Fibroblast of lung (primary cell): ENCODE results near the gene AADACL4. TPM values are rescaled to one million over a fixed set of nuclear protein-coding genes. Genes with fewer than 3 reads are reported as not detected.

Experiments used
- DNase-seq, 2 donors: peaks; one replicate each; pipeline versions ENCODE4 v3.0.0 to v3.0.0-alpha.2; 2010; ENCODE audit warnings: low read depth in 2 of 2
- H2AFZ ChIP-seq: 2 replicates; pipeline ENCODE4 v1.5.1; 2012; ENCODE audit warnings: low read length, control low read depth, inconsistent platforms
- H3K27ac ChIP-seq: 2 replicates; pipeline ENCODE4 v1.5.1; 2011; ENCODE audit warnings: low read length, control low read depth; ENCODE audit not compliant: insufficient read depth
- H3K27me3 ChIP-seq: 2 replicates; pipeline ENCODE4 v1.5.1; 2011; ENCODE audit warnings: mild to moderate bottlenecking, low read length; ENCODE audit not compliant: control insufficient read depth, insufficient read depth
- H3K36me3 ChIP-seq: 2 replicates; pipeline ENCODE4 v1.5.1; 2011; ENCODE audit warnings: low read length; ENCODE audit not compliant: control insufficient read depth, insufficient read depth
- H3K4me1 ChIP-seq: 2 replicates; pipeline ENCODE4 v1.5.1; 2011; ENCODE audit warnings: low read length; ENCODE audit not compliant: control insufficient read depth, insufficient read depth; ENCODE audit errors: extremely low read depth
- H3K4me2 ChIP-seq: 2 replicates; pipeline ENCODE4 v1.5.1; 2011; ENCODE audit warnings: low read length, control low read depth; ENCODE audit not compliant: insufficient read depth; ENCODE audit errors: extremely low read depth
- H3K4me3 ChIP-seq, 4 experiments: fragments of 200-600 bp in 1 of 4; sonication (generic) in 1 of 4; replicated peaks in 1 of 4; 2 replicates each; pipeline ENCODE4 v1.5.1; 2011 to 2016; ENCODE audit warnings: low read length in 4 of 4, low read depth in 3 of 4, mild to moderate bottlenecking in 3 of 4, control low read depth in 2 of 4, inconsistent platforms in 1 of 4, mixed read lengths in 1 of 4; ENCODE audit not compliant: insufficient read depth in 1 of 4; ENCODE audit errors: control extremely low read depth in 1 of 4
- H3K79me2 ChIP-seq: 2 replicates; pipeline ENCODE4 v1.5.1; 2012; ENCODE audit warnings: mild to moderate bottlenecking, low read length, inconsistent platforms; ENCODE audit not compliant: control insufficient read depth, insufficient read depth
- H3K9ac ChIP-seq: 2 replicates; pipeline ENCODE4 v1.5.1; 2011; ENCODE audit warnings: mild to moderate bottlenecking, low read length, control low read depth; ENCODE audit not compliant: insufficient read depth
- H3K9me3 ChIP-seq: 2 replicates; pipeline ENCODE4 v1.5.1; 2012; ENCODE audit warnings: low read depth, low read length; ENCODE audit not compliant: control insufficient read depth, insufficient read depth
- H4K20me1 ChIP-seq: 2 replicates; pipeline ENCODE4 v1.5.1; 2011; ENCODE audit warnings: low read length; ENCODE audit not compliant: control insufficient read depth, insufficient read depth; ENCODE audit errors: extremely low read depth
- CTCF ChIP-seq, 2 donors: IDR thresholded peaks in 1 of 2; conservative IDR thresholded peaks in 1 of 2; 1 replicate in 1 of 2; 2 replicates in 1 of 2; pipeline ENCODE4 v1.5.1; 2011 to 2012; ENCODE audit warnings: low read length in 2 of 2, control low read depth in 1 of 2, inconsistent platforms in 1 of 2, low read depth in 1 of 2, mild to moderate bottlenecking in 1 of 2
- EZH2 ChIP-seq: IDR thresholded peaks from 2 replicates; pipeline ENCODE4 v1.5.1; 2012; ENCODE audit warnings: low read length, control low read depth, mild to moderate bottlenecking; ENCODE audit errors: missing control alignments
- polyA plus RNA-seq, 2 donors: library from polyadenylated mRNA; depleted of rRNA in 1 of 2; stranded (reverse) in 1 of 2; unstranded in 1 of 2; fragments of >200 nt; gene quantifications; 2 replicates each; pipeline ENCODE4 v1.2.1, GENCODE V29; 2011 to 2012; ENCODE audit warnings: missing spikeins in 1 of 2
- total RNA-seq: library from RNA; depleted of rRNA; stranded (reverse); fragments of >200 nt; gene quantifications from 2 replicates; pipeline ENCODE4 v1.2.1, GENCODE V29; 2014

Gene AADACL4
- total and polyA plus RNA-seq, 2 donors (not counting 1 experiment from before 2014, with no cell fraction given), result not detected

- H3K79me2 ChIP-seq, result no peaks in the 10 kb centered on the region
- peak overlapping the region; percentile 57 for H3K9ac ChIP-seq
- H3K27ac ChIP-seq, result peak overlapping the region; percentile 90
Measured at GRCh38 chr1:12595757-12596006, 48.2 kb upstream of the AADACL4 start.

GRCh38 chr1:12596007-12596821, 47.7 kb upstream of the AADACL4 start:
- Histone ChIP-seq H3K9ac (peak overlapping the region; percentile 71), H3K79me2 (no peaks in the 10 kb centered on the region), H3K9me3 (no peaks in the 10 kb centered on the region), H2AFZ (peak overlapping the region; percentile 3), H3K27ac (peak overlapping the region; percentile 90), H3K4me1 (peaks cover 23% of the 10 kb centered on the region), H3K36me3 (no peaks in the 10 kb centered on the region), H3K27me3 (no peaks in the 10 kb centered on the region), H3K4me3 (peak overlapping the region; percentile 20 to 55 (median 30)), H4K20me1 (no peaks in the 10 kb centered on the region), H3K4me2 (peak overlapping the region; percentile 81)
- DNase-seq, result peak; percentile 96 to 99
- TF ChIP-seq CTCF (conservative IDR thresholded peaks at IDR 0.05 in 1 of 2, IDR thresholded peaks at IDR 0.05 in 1 of 2; ENCODE audit: low read depth in 1 of 2, low read length in 2 of 2) (no peak), EZH2 (no peak)

More at GRCh38 chr1:12595757-12596006, 48.2 kb upstream of the AADACL4 start:
- Histone ChIP-seq H3K36me3 (no peaks in the 10 kb centered on the region), H3K27me3 (no peaks in the 10 kb centered on the region), H3K4me2 (peak overlapping the region; percentile 81), H3K4me3 (peak overlapping the region in 2 of 4 experiments; percentile 16 to 28), H4K20me1 (no peaks in the 10 kb centered on the region), H3K9me3 (no peaks in the 10 kb centered on the region), H3K4me1 (peaks cover 23% of the 10 kb centered on the region), H2AFZ (no peak overlapping the region)
- DNase-seq, result no peak
- TF ChIP-seq CTCF (conservative IDR thresholded peaks at IDR 0.05 in 1 of 2, IDR thresholded peaks at IDR 0.05 in 1 of 2; ENCODE audit: low read depth in 1 of 2, low read length in 2 of 2), result no peak
- no peak for TF ChIP-seq EZH2

DNA sequence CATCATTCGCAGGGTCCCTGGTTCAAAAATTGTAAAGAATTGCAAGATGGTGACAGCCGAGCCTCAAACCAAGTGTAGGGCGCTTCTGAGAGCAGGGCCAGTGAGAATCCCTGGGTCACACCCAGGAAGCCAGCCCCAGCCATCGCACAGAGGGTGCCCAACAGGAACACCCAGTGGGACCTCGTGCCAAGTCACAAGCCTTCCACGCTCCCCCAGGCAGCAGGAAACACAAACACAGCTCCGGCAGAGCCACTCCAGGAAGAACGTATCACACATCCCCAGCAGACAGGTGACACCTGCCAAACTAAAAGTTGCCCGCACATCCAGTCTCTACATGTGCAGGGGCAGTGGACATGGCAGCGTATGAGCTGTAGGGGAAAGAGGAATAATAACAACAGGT, 46.1 kb upstream of the AADACL4 start:
- Histone ChIP-seq H3K4me2 (no peak overlapping the region), H4K20me1 (no peaks in the 10 kb centered on the region), H3K9ac (no peak overlapping the region), H3K27ac (no peak overlapping the region), H3K4me1 (peaks cover 33% of the 10 kb centered on the region), H3K79me2 (no peaks in the 10 kb centered on the region), H3K27me3 (no peaks in the 10 kb centered on the region), H2AFZ (no peak overlapping the region), H3K36me3 (no peaks in the 10 kb centered on the region), H3K9me3 (no peaks in the 10 kb centered on the region), H3K4me3 (no peak overlapping the region)
- no peak for DNase-seq
- TF ChIP-seq CTCF (conservative IDR thresholded peaks at IDR 0.05 in 1 of 2, IDR thresholded peaks at IDR 0.05 in 1 of 2; ENCODE audit: low read depth in 1 of 2, low read length in 2 of 2), result no peak
- TF ChIP-seq EZH2, result no peak
